SK-N-SH (cell line): ENCODE measurements around the gene SRSF10.

Source experiments
- ELF1 ChIP-seq: IDR thresholded peaks from 2 replicates; pipeline ENCODE4 v1.4.0; 2012
- GABPA ChIP-seq: IDR thresholded peaks from 2 replicates; pipeline ENCODE4 v1.4.0; 2012; ENCODE audit warnings: low read depth, mild to moderate bottlenecking
- POLR2AphosphoS5 ChIP-seq: IDR thresholded peaks from 2 replicates; pipeline ENCODE4 v1.6.1; 2012; ENCODE audit warnings: low read depth, low read length
- RFX5 ChIP-seq: IDR thresholded peaks from 2 replicates; pipeline ENCODE4 v1.6.1; 2012; ENCODE audit warnings: mild to moderate bottlenecking, improper control_type of control experiment, low read length
- SMC3 ChIP-seq: IDR thresholded peaks from 2 replicates; pipeline ENCODE4 v1.6.1; 2012; ENCODE audit warnings: low read depth, low read length, improper control_type of control experiment
- YY1 ChIP-seq: IDR thresholded peaks from 2 replicates; pipeline ENCODE4 v1.4.0; 2012; ENCODE audit warnings: low read depth, mild to moderate bottlenecking
- TF ChIP-seq, protein P1 (sequence below): fragments of 200-600 bp; sonication (generic); IDR thresholded peaks from 2 replicates; pipeline ENCODE4 v1.6.1; 2017; ENCODE audit warnings: antibody characterized with exemption, mild to moderate bottlenecking, moderate library complexity

- TF ChIP-seq ELF1 (no peak), RFX5 (no peak), POLR2AphosphoS5 (no peak), GABPA (no peak), YY1 (no peak), SMC3 (no peak)
- TF ChIP-seq, protein P1, sequence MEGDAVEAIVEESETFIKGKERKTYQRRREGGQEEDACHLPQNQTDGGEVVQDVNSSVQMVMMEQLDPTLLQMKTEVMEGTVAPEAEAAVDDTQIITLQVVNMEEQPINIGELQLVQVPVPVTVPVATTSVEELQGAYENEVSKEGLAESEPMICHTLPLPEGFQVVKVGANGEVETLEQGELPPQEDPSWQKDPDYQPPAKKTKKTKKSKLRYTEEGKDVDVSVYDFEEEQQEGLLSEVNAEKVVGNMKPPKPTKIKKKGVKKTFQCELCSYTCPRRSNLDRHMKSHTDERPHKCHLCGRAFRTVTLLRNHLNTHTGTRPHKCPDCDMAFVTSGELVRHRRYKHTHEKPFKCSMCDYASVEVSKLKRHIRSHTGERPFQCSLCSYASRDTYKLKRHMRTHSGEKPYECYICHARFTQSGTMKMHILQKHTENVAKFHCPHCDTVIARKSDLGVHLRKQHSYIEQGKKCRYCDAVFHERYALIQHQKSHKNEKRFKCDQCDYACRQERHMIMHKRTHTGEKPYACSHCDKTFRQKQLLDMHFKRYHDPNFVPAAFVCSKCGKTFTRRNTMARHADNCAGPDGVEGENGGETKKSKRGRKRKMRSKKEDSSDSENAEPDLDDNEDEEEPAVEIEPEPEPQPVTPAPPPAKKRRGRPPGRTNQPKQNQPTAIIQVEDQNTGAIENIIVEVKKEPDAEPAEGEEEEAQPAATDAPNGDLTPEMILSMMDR = no peak
Observed at GRCh38 chr1:24015221-24016210, 35.4 kb upstream of the SRSF10 start.
